CD14-positive monocyte (primary cell): ENCODE measurements around the gene GSTT2. TPM values are rescaled to one million over a fixed set of nuclear protein-coding genes. Genes with fewer than 3 reads are reported as not detected.
"Not testable (repeated sequence)": the region's sequence is repeated elsewhere in the genome, so short reads cannot be mapped to it uniquely, and the experiment has no call there.

ENCODE experiments used
- DNase-seq, 3 donors: peaks; one replicate each; pipeline ENCODE4 v3.0.0-alpha.2; 2011 to 2022
- H2AFZ ChIP-seq: 2 replicates; pipeline ENCODE4 v1.6.0; 2012; ENCODE audit warnings: mild to moderate bottlenecking, low read depth, low read length, inconsistent platforms; ENCODE audit not compliant: insufficient read depth, poor library complexity, severe bottlenecking
- H3K27ac ChIP-seq, 2 donors: 1 replicate in 1 of 2; 2 replicates in 1 of 2; pipeline ENCODE4 v1.5.1; 2012 to 2013; ENCODE audit warnings: low read length in 2 of 2, control low read depth in 1 of 2, inconsistent platforms in 1 of 2, low read depth in 1 of 2, mild to moderate bottlenecking in 1 of 2
- H3K27me3 ChIP-seq, 2 donors: one replicate each; pipeline versions ENCODE4 v1.6.0 to v1.6.1; 2011 to 2013; ENCODE audit warnings: low read length in 2 of 2; ENCODE audit not compliant: control insufficient read depth in 2 of 2, insufficient read depth in 2 of 2
- H3K36me3 ChIP-seq, 2 donors: replicated peaks in 1 of 2; 1 replicate in 1 of 2; 2 replicates in 1 of 2; pipeline versions ENCODE4 v1.5.1 to v1.6.1; 2012 to 2013; ENCODE audit warnings: low read length in 2 of 2, control low read depth in 1 of 2, inconsistent platforms in 1 of 2, mild to moderate bottlenecking in 1 of 2; ENCODE audit not compliant: insufficient read depth in 2 of 2, control insufficient read depth in 1 of 2
- H3K4me1 ChIP-seq, 2 donors: 1 replicate in 1 of 2; 2 replicates in 1 of 2; pipeline versions ENCODE4 v1.5.1 to v1.6.1; 2012 to 2013; ENCODE audit warnings: low read length in 2 of 2, control low read depth in 1 of 2, inconsistent platforms in 1 of 2, mild to moderate bottlenecking in 1 of 2, moderate library complexity in 1 of 2; ENCODE audit not compliant: insufficient read depth in 2 of 2, control insufficient read depth in 1 of 2
- H3K4me2 ChIP-seq: replicated peaks from 2 replicates; pipeline ENCODE3; 2012; ENCODE audit warnings: low read length, moderate library complexity, mild to moderate bottlenecking; ENCODE audit not compliant: poor library complexity, severe bottlenecking; ENCODE audit errors: extremely low read depth
- H3K4me3 ChIP-seq, 3 experiments: fragments of 200-600 bp in 1 of 3; sonication (generic) in 1 of 3; replicated peaks in 1 of 3; 1 replicate in 2 of 3; 2 replicates in 1 of 3; pipeline ENCODE4 v1.5.1; 2011 to 2013; ENCODE audit warnings: low read length in 3 of 3, mild to moderate bottlenecking in 3 of 3, control low read depth in 2 of 3, low read depth in 2 of 3, inconsistent platforms in 1 of 3, moderate library complexity in 1 of 3
- H3K79me2 ChIP-seq: 2 replicates; pipeline ENCODE4 v1.6.0; 2012; ENCODE audit warnings: mild to moderate bottlenecking, control low read depth, inconsistent platforms, low read length, moderate library complexity; ENCODE audit not compliant: insufficient read depth
- H3K9ac ChIP-seq: 2 replicates; pipeline ENCODE4 v1.6.0; 2017; ENCODE audit warnings: low read length, mild to moderate bottlenecking; ENCODE audit not compliant: insufficient read depth, poor library complexity, severe bottlenecking
- H3K9me3 ChIP-seq, 2 donors: replicated peaks in 1 of 2; 1 replicate in 1 of 2; 2 replicates in 1 of 2; pipeline versions ENCODE4 v1.5.1 to v1.6.1; 2012 to 2013; ENCODE audit warnings: low read length in 2 of 2, control low read depth in 1 of 2; ENCODE audit not compliant: control insufficient read depth in 1 of 2, insufficient read depth in 1 of 2
- H4K20me1 ChIP-seq: 2 replicates; pipeline ENCODE4 v1.6.0; 2012; ENCODE audit warnings: mild to moderate bottlenecking, low read length, control low read depth, moderate library complexity; ENCODE audit not compliant: insufficient read depth
- H3K27ac Mint-ChIP-seq, 7 donors: one replicate each; pipeline ENCODE4 v1.8.0; 2020; ENCODE audit warnings: mild to moderate bottlenecking in 7 of 7, mixed read lengths in 7 of 7, moderate library complexity in 6 of 7, inconsistent platforms in 2 of 7
- H3K27me3 Mint-ChIP-seq, 3 donors: one replicate each; pipeline ENCODE4 v1.8.0; 2021 to 2022; ENCODE audit warnings: low read depth in 3 of 3, mild to moderate bottlenecking in 3 of 3, mixed read lengths in 3 of 3, moderate library complexity in 3 of 3, inconsistent platforms in 1 of 3
- H3K36me3 Mint-ChIP-seq, 2 donors: one replicate each; pipeline ENCODE4 v1.8.0; 2020; ENCODE audit warnings: mixed read lengths in 2 of 2, inconsistent platforms in 1 of 2, mild to moderate bottlenecking in 1 of 2
- H3K4me1 Mint-ChIP-seq: one replicate; pipeline ENCODE4 v1.8.0; 2020; ENCODE audit warnings: mild to moderate bottlenecking, mixed read lengths
- H3K4me3 Mint-ChIP-seq, 2 donors: one replicate each; pipeline ENCODE4 v1.8.0; 2020; ENCODE audit warnings: mild to moderate bottlenecking in 2 of 2, mixed read lengths in 2 of 2, moderate library complexity in 1 of 2
- H3K9me3 Mint-ChIP-seq, 7 donors: one replicate each; pipeline ENCODE4 v1.8.0; 2020 to 2022; ENCODE audit warnings: mixed read lengths in 7 of 7, mild to moderate bottlenecking in 6 of 7, moderate library complexity in 6 of 7, inconsistent platforms in 2 of 7
- WGBS: methylation state at CpG from one replicate; pipeline ENCODE4 v1.1.5; 2013; ENCODE audit warnings: missing lambda C conversion rate; ENCODE audit not compliant: insufficient coverage; 5-methylcytosine and 5-hydroxymethylcytosine counted together
- intact Hi-C, 2 donors: fragments of 100-400 bp; cut with micrococcal nuclease; formaldehyde crosslinking; loops; one replicate each; pipeline versions ENCODE4 v1.15.0 to v1.15.1; 2023
- polyA plus RNA-seq, 3 donors: library from polyadenylated mRNA; depleted of rRNA in 1 of 3; unstranded in 2 of 3; stranded (reverse) in 1 of 3; fragments of 300-500 nt in 2 of 3; fragments of >200 nt in 1 of 3; fragmentation: Illumina TruSeq in 2 of 3; gene quantifications; 1 replicate in 2 of 3; 2 replicates in 1 of 3; pipeline ENCODE4 v1.2.3, GENCODE V29; 2012 to 2021

GSTT2 gene
- polyA plus RNA-seq, 3 donors, result 0.15 TPM; not detected in 2

- 88% methylated on average over 1 of the region's 2 CpGs for WGBS
- H3K79me2 ChIP-seq, DNase-seq, H3K4me3 Mint-ChIP-seq, intact Hi-C loops, H3K9me3 ChIP-seq, H3K4me1 Mint-ChIP-seq, H3K27ac Mint-ChIP-seq, H3K4me1 ChIP-seq, H3K27me3 Mint-ChIP-seq, H3K9ac ChIP-seq, H3K36me3 Mint-ChIP-seq, H3K27ac ChIP-seq, H2AFZ ChIP-seq, H3K4me3 ChIP-seq, H3K9me3 Mint-ChIP-seq, H3K27me3 ChIP-seq, H3K4me2 ChIP-seq, H3K36me3 ChIP-seq, H4K20me1 ChIP-seq: not testable (repeated sequence)
Measured at GRCh38 chr22:23951383-23951782, 28.6 kb upstream of the GSTT2 start.

GRCh38 chr22:23952794-23953405, 27.0 kb upstream of the GSTT2 start:
- H3K4me1 Mint-ChIP-seq, H3K36me3 ChIP-seq, H3K27ac Mint-ChIP-seq, DNase-seq, H3K4me3 ChIP-seq, H2AFZ ChIP-seq, H3K9me3 Mint-ChIP-seq, intact Hi-C loops, H3K4me2 ChIP-seq, H3K27me3 Mint-ChIP-seq, H4K20me1 ChIP-seq, H3K27ac ChIP-seq, H3K79me2 ChIP-seq, H3K4me1 ChIP-seq, H3K9me3 ChIP-seq, H3K36me3 Mint-ChIP-seq, H3K4me3 Mint-ChIP-seq, H3K27me3 ChIP-seq, H3K9ac ChIP-seq: not testable (repeated sequence)
- WGBS, result 88% methylated on average over 8 of the region's 11 CpGs

GRCh38 chr22:23953485-23953884, 26.4 kb upstream of the GSTT2 start:
- intact Hi-C loops, H3K4me3 Mint-ChIP-seq, H3K27me3 Mint-ChIP-seq, H3K9me3 ChIP-seq, H3K27ac Mint-ChIP-seq, H3K4me1 Mint-ChIP-seq, H3K36me3 ChIP-seq, H3K9me3 Mint-ChIP-seq, H3K79me2 ChIP-seq, H3K4me2 ChIP-seq, H3K36me3 Mint-ChIP-seq, H3K4me1 ChIP-seq, H3K27ac ChIP-seq, H3K4me3 ChIP-seq, H3K27me3 ChIP-seq, DNase-seq, H2AFZ ChIP-seq, H3K9ac ChIP-seq, H4K20me1 ChIP-seq: not testable (repeated sequence)
- 100% methylated on average over 1 of the region's 4 CpGs for WGBS

GRCh38 chr22:23954193-23954990, 25.5 kb upstream of the GSTT2 start:
- H3K36me3 ChIP-seq, H3K4me1 Mint-ChIP-seq, H3K27me3 ChIP-seq, H3K27ac Mint-ChIP-seq, H3K27ac ChIP-seq, H3K4me3 ChIP-seq, H2AFZ ChIP-seq, H3K9me3 ChIP-seq, H3K9me3 Mint-ChIP-seq, H3K27me3 Mint-ChIP-seq, H3K9ac ChIP-seq, H3K4me3 Mint-ChIP-seq, H3K4me1 ChIP-seq, intact Hi-C loops, H3K79me2 ChIP-seq, H3K4me2 ChIP-seq, H4K20me1 ChIP-seq, H3K36me3 Mint-ChIP-seq, DNase-seq: not testable (repeated sequence)
- WGBS, result 94% methylated on average over 6 of the region's 8 CpGs
